CD8-positive, alpha-beta memory T cell (primary cell): ENCODE measurements around the gene TOLLIP. TPM values are rescaled to one million over a fixed set of nuclear protein-coding genes. Genes with fewer than 3 reads are reported as not detected.
A peak's percentile ranks its signal among the peaks of the same experiment; 100 is the strongest.

Experiments
- CTCF ChIA-PET: fragments of 350-600 bp; sonication (Branson Sonifier 250); formaldehyde crosslinking; loops from one replicate; lab custom pipeline; 2021; ENCODE audit warnings: antibody characterized with exemption; lab: Charles Lee
- POLR2A ChIA-PET: fragments of 350-600 bp; sonication (Branson Sonifier 250); formaldehyde crosslinking; loops from one replicate; lab custom pipeline; 2021; ENCODE audit warnings: antibody characterized with exemption; lab: Charles Lee
- DNase-seq, 5 donors: peaks; one replicate each; pipeline versions ENCODE4 v3.0.0 to v3.0.0-alpha.2; 2020 to 2022; ENCODE audit warnings: mixed read lengths in 1 of 5
- H3K27ac ChIP-seq: one replicate; pipeline ENCODE4 v1.7.0; 2013; ENCODE audit warnings: low read depth, mild to moderate bottlenecking, low read length, moderate library complexity
- H3K27me3 ChIP-seq: 2 replicates; pipeline ENCODE4 v1.7.0; 2013; ENCODE audit warnings: low read length, mild to moderate bottlenecking; ENCODE audit not compliant: insufficient read depth, poor library complexity, severe bottlenecking
- H3K36me3 ChIP-seq: 2 replicates; pipeline ENCODE4 v1.7.0; 2013; ENCODE audit warnings: mild to moderate bottlenecking, low read length, moderate library complexity; ENCODE audit not compliant: insufficient read depth
- H3K4me1 ChIP-seq: 2 replicates; pipeline ENCODE4 v1.7.0; 2013; ENCODE audit warnings: mild to moderate bottlenecking, low read length, moderate library complexity; ENCODE audit not compliant: insufficient read depth
- H3K4me3 ChIP-seq: 2 replicates; pipeline ENCODE4 v1.7.0; 2013; ENCODE audit warnings: mild to moderate bottlenecking, low read length
- H3K9me3 ChIP-seq: 2 replicates; pipeline ENCODE4 v1.7.0; 2013; ENCODE audit warnings: mild to moderate bottlenecking, low read length
- H3K27ac Mint-ChIP-seq, 8 donors: one replicate each; pipeline ENCODE4 v1.8.0; 2020 to 2021; ENCODE audit warnings: mixed read lengths in 8 of 8, mild to moderate bottlenecking in 6 of 8, inconsistent platforms in 3 of 8, moderate library complexity in 3 of 8
- H3K27me3 Mint-ChIP-seq, 2 donors: one replicate each; pipeline ENCODE4 v1.8.0; 2020 to 2021; ENCODE audit warnings: mixed read lengths in 2 of 2, mild to moderate bottlenecking in 1 of 2, moderate library complexity in 1 of 2
- H3K36me3 Mint-ChIP-seq, 3 donors: one replicate each; pipeline ENCODE4 v1.8.0; 2020 to 2021; ENCODE audit warnings: mixed read lengths in 3 of 3, inconsistent platforms in 1 of 3, mild to moderate bottlenecking in 1 of 3
- H3K4me1 Mint-ChIP-seq, 3 donors: one replicate each; pipeline ENCODE4 v1.8.0; 2020 to 2021; ENCODE audit warnings: mixed read lengths in 3 of 3, inconsistent platforms in 1 of 3, mild to moderate bottlenecking in 1 of 3
- H3K4me3 Mint-ChIP-seq, 7 donors: one replicate each; pipeline ENCODE4 v1.8.0; 2020 to 2021; ENCODE audit warnings: mixed read lengths in 7 of 7, mild to moderate bottlenecking in 6 of 7, moderate library complexity in 4 of 7, inconsistent platforms in 2 of 7
- H3K9me3 Mint-ChIP-seq, 5 donors: one replicate each; pipeline ENCODE4 v1.8.0; 2020 to 2022; ENCODE audit warnings: mixed read lengths in 5 of 5, mild to moderate bottlenecking in 3 of 5, moderate library complexity in 2 of 5, inconsistent platforms in 1 of 5
- polyA plus RNA-seq: library from polyadenylated mRNA; unstranded; fragments of 300-500 nt; fragmentation: Illumina TruSeq; gene quantifications from one replicate; pipeline ENCODE4 v1.2.3, GENCODE V29; 2021
- total RNA-seq, 2 experiments: library from RNA; stranded (reverse); gene quantifications; one replicate each; pipeline ENCODE4 v1.2.3, GENCODE V29; 2021

TOLLIP gene
- total and polyA plus RNA-seq, 3 experiments from 2014 or later = 31.1 to 41.8 (median 36.3) TPM

- Histone ChIP-seq H3K4me3 (peak overlapping the region; percentile 85), H3K27me3 (no peaks in the 10 kb centered on the region), H3K9me3 (no peaks in the 10 kb centered on the region), H3K4me1 (peaks cover 15% of the 10 kb centered on the region), H3K27ac (peak overlapping the region; percentile 75), H3K36me3 (no peaks in the 10 kb centered on the region)
- H3K36me3 Mint-ChIP-seq = no peaks in the 10 kb centered on the region
- H3K27me3 Mint-ChIP-seq = peaks cover 0 to 4% of the 10 kb centered on the region in 2 donors
- peaks cover 0 to 5% (median 0%) of the 10 kb centered on the region in 5 donors for H3K9me3 Mint-ChIP-seq
- H3K4me3 Mint-ChIP-seq = peak overlapping the region; percentile 70 to 87 (median 84)
- H3K4me1 Mint-ChIP-seq = peaks cover 11 to 25% (median 13%) of the 10 kb centered on the region in 3 donors
- DNase-seq = peak; percentile 83 to 89 (median 85)
- H3K27ac Mint-ChIP-seq = peak overlapping the region; percentile 72 to 95 (median 90)
- CTCF ChIA-PET = interaction anchor here (1.2 to 1.4 kb wide), 3 partner anchors 47 to 127 kb away, joined by 3 to 4 read pairs (median 4); partner anchors contain the start of genes BRSK2 and TOLLIP
- POLR2A ChIA-PET = interaction anchor here (1.9 kb wide), 1 partner anchor 47 kb away, joined by 17 read pairs; the partner anchor contains the start of gene TOLLIP
Measured at GRCh38 chr11:1262172-1263006, 47.0 kb downstream of the TOLLIP start.

- H3K4me1 Mint-ChIP-seq = peaks cover 11 to 23% (median 13%) of the 10 kb centered on the region in 3 donors
- H3K4me1 ChIP-seq = peaks cover 15% of the 10 kb centered on the region
- no peaks in the 10 kb centered on the region for H3K9me3 ChIP-seq
- H3K36me3 ChIP-seq = no peaks in the 10 kb centered on the region
- H3K36me3 Mint-ChIP-seq = no peaks in the 10 kb centered on the region
- no peak overlapping the region for H3K27ac ChIP-seq
- peaks cover 0 to 5% (median 0%) of the 10 kb centered on the region in 5 donors for H3K9me3 Mint-ChIP-seq
- ChIA-PET POLR2A (interaction anchor here (1.9 kb wide), 1 partner anchor 48 kb away, joined by 17 read pairs; the partner anchor contains the start of gene TOLLIP), CTCF (interaction anchor here (1.2 to 1.4 kb wide), 3 partner anchors 48 to 128 kb away, joined by 3 to 4 read pairs (median 4); partner anchors contain the start of genes BRSK2 and TOLLIP)
- H3K4me3 Mint-ChIP-seq = peak overlapping the region in 4 of 7 donors; percentile 70 to 86 (median 84)
- no peak overlapping the region for H3K4me3 ChIP-seq
- H3K27ac Mint-ChIP-seq = peak overlapping the region in 2 of 8 donors; percentile 92 to 95
- DNase-seq = no peak
- peaks cover 0 to 4% of the 10 kb centered on the region in 2 donors for H3K27me3 Mint-ChIP-seq
- no peaks in the 10 kb centered on the region for H3K27me3 ChIP-seq
Measured at GRCh38 chr11:1261241-1262071, 48.0 kb downstream of the TOLLIP start.

- peak overlapping the region in 3 of 7 donors; percentile 31 to 85 (median 38) for H3K4me3 Mint-ChIP-seq
- CTCF ChIA-PET = no interaction called here
Measured at GRCh38 chr11:1260620-1261019, 48.8 kb downstream of the TOLLIP start.

GRCh38 chr11:1260023-1260501 is 49.4 kb downstream of the TOLLIP start:
- H3K36me3 ChIP-seq = no peaks in the 10 kb centered on the region
- H3K9me3 Mint-ChIP-seq = peaks cover 0 to 3% (median 0%) of the 10 kb centered on the region in 5 donors
- H3K4me3 Mint-ChIP-seq = no peak overlapping the region
- peaks cover 0 to 4% of the 10 kb centered on the region in 2 donors for H3K27me3 Mint-ChIP-seq
- no peaks in the 10 kb centered on the region for H3K27me3 ChIP-seq
- H3K4me1 ChIP-seq = peaks cover 15% of the 10 kb centered on the region
- H3K36me3 Mint-ChIP-seq = no peaks in the 10 kb centered on the region
- DNase-seq = peak in 3 of 5 donors; percentile 13 to 36 (median 25)
- POLR2A ChIA-PET = no interaction called here
- no peak overlapping the region for H3K27ac ChIP-seq
- no peak overlapping the region for H3K4me3 ChIP-seq
- peak overlapping the region in 1 of 8 donors; percentile 56 for H3K27ac Mint-ChIP-seq
- CTCF ChIA-PET = no interaction called here
- H3K4me1 Mint-ChIP-seq = peaks cover 11 to 23% (median 13%) of the 10 kb centered on the region in 3 donors
- H3K9me3 ChIP-seq = no peaks in the 10 kb centered on the region

More at GRCh38 chr11:1260620-1261019, 48.8 kb downstream of the TOLLIP start:
- no peak overlapping the region for H3K4me3 ChIP-seq
- DNase-seq = no peak
- no peaks in the 10 kb centered on the region for H3K36me3 ChIP-seq
- no peaks in the 10 kb centered on the region for H3K27me3 ChIP-seq
- POLR2A ChIA-PET = no interaction called here
- Mint-ChIP-seq H3K27ac (peak overlapping the region in 2 of 8 donors; percentile 14 to 56), H3K4me1 (peaks cover 11 to 23% (median 13%) of the 10 kb centered on the region in 3 donors), H3K36me3 (no peaks in the 10 kb centered on the region), H3K27me3 (peaks cover 0 to 4% of the 10 kb centered on the region in 2 donors), H3K9me3 (peaks cover 0 to 5% (median 0%) of the 10 kb centered on the region in 5 donors)
- H3K4me1 ChIP-seq = peaks cover 15% of the 10 kb centered on the region
- no peaks in the 10 kb centered on the region for H3K9me3 ChIP-seq
- no peak overlapping the region for H3K27ac ChIP-seq

GRCh38 chr11:1259561-1259960 is 49.9 kb downstream of the TOLLIP start:
- Mint-ChIP-seq H3K4me3 (no peak overlapping the region), H3K36me3 (no peaks in the 10 kb centered on the region), H3K27me3 (peaks cover 0 to 3% of the 10 kb centered on the region in 2 donors), H3K27ac (no peak overlapping the region), H3K9me3 (peaks cover 0 to 2% (median 0%) of the 10 kb centered on the region in 5 donors), H3K4me1 (peaks cover 10 to 22% (median 12%) of the 10 kb centered on the region in 3 donors)
- CTCF ChIA-PET = no interaction called here
- no peak overlapping the region for H3K27ac ChIP-seq
- H3K36me3 ChIP-seq = no peaks in the 10 kb centered on the region
- H3K4me3 ChIP-seq = no peak overlapping the region
- POLR2A ChIA-PET = no interaction called here
- H3K27me3 ChIP-seq = no peaks in the 10 kb centered on the region
- H3K4me1 ChIP-seq = peaks cover 15% of the 10 kb centered on the region
- no peak for DNase-seq
- no peaks in the 10 kb centered on the region for H3K9me3 ChIP-seq

GRCh38 chr11:1259076-1259461 is 50.4 kb downstream of the TOLLIP start:
- Histone ChIP-seq H3K27ac (no peak overlapping the region), H3K27me3 (no peaks in the 10 kb centered on the region), H3K4me3 (no peak overlapping the region), H3K36me3 (no peaks in the 10 kb centered on the region), H3K9me3 (no peaks in the 10 kb centered on the region), H3K4me1 (peaks cover 15% of the 10 kb centered on the region)
- CTCF ChIA-PET = no interaction called here
- no peak overlapping the region for H3K27ac Mint-ChIP-seq
- H3K4me3 Mint-ChIP-seq = no peak overlapping the region
- DNase-seq = no peak
- no peaks in the 10 kb centered on the region for H3K9me3 Mint-ChIP-seq
- POLR2A ChIA-PET = no interaction called here
- H3K27me3 Mint-ChIP-seq = no peaks in the 10 kb centered on the region
- H3K4me1 Mint-ChIP-seq = peaks cover 6 to 17% (median 8%) of the 10 kb centered on the region in 3 donors
- H3K36me3 Mint-ChIP-seq = no peaks in the 10 kb centered on the region

GRCh38 chr11:1258401-1259075 is 50.9 kb downstream of the TOLLIP start:
- no peak for DNase-seq
- Mint-ChIP-seq H3K27me3 (no peaks in the 10 kb centered on the region), H3K36me3 (no peaks in the 10 kb centered on the region), H3K4me3 (no peak overlapping the region), H3K27ac (no peak overlapping the region), H3K4me1 (peaks cover 5 to 17% (median 8%) of the 10 kb centered on the region in 3 donors), H3K9me3 (no peaks in the 10 kb centered on the region)
- no peak overlapping the region for H3K4me3 ChIP-seq
- no peaks in the 10 kb centered on the region for H3K27me3 ChIP-seq
- H3K36me3 ChIP-seq = no peaks in the 10 kb centered on the region
- POLR2A ChIA-PET = interaction anchor here (0.6 kb wide), 1 partner anchor 92 kb away, joined by 7 read pairs; no protein-coding TSS in a partner anchor
- peaks cover 15% of the 10 kb centered on the region for H3K4me1 ChIP-seq
- CTCF ChIA-PET = no interaction called here
- H3K9me3 ChIP-seq = no peaks in the 10 kb centered on the region
- no peak overlapping the region for H3K27ac ChIP-seq
